Right forelimb (tissue), 1 donor: ENCODE data around the gene CCDC157.
A peak's percentile ranks its signal among the peaks of the same experiment; 100 is the strongest.

Experiments used
- DNase-seq: peaks from one replicate; pipeline ENCODE4 v3.0.0-alpha.2; 2018

Gene CCDC157

DNA sequence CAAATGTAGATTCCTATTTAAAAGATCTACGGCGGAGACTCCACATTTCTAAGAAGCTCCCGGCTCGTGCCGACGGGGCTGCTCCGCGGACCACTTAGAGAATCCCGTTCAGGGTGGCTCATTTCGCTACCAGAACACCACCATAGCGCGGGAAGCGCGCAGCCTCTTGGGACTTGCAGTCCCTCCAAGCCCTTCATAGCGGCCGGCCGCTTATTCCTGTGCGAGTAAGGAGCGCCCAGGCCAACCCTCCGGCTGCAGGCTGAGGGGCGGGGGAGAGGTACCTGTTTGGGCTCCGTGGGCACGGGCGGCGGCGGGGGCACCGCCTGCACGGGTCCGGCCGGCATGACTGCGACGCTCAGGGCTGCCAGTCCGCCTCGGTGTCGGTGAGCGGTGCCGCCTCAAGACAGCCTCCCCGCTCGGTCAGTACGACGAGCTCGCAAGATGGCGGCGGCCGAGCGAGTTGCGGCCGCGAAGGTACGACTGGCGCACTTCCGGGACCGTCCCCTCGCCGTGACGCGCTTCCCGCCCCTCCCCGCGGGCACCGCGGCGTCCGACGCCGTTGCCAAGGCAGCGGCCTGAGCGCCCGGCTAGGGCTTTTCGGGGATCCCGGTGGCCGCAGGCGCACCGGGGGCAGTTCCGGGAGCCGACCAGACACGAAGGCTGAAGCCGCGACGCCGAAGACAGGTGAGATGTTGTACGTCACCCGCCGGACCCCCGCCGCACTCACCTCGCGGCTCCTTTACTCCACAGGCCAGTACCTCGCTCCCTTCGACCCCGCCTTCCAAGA is at the start of gene CCDC157, which contains the start of gene SF3A1:
TSS of gene CCDC157 (plus strand) at position 559 of the 787 bp plus-strand sequence. CDS start 8,994 bp downstream, outside the sequence.
TSS of gene SF3A1 (minus strand) at position 446 of the 787 bp plus-strand sequence. CDS start at position 344, 102 bp downstream.
- DNase-seq, result peak; percentile 93

- DNase-seq, result no peak
These were observed 49.7 kb upstream of the CCDC157 start for GRCh38 chr22:30307041-30307574.

GRCh38 chr22:30308093-30308492 is 48.7 kb upstream of the CCDC157 start:
- no peak for DNase-seq

DNA sequence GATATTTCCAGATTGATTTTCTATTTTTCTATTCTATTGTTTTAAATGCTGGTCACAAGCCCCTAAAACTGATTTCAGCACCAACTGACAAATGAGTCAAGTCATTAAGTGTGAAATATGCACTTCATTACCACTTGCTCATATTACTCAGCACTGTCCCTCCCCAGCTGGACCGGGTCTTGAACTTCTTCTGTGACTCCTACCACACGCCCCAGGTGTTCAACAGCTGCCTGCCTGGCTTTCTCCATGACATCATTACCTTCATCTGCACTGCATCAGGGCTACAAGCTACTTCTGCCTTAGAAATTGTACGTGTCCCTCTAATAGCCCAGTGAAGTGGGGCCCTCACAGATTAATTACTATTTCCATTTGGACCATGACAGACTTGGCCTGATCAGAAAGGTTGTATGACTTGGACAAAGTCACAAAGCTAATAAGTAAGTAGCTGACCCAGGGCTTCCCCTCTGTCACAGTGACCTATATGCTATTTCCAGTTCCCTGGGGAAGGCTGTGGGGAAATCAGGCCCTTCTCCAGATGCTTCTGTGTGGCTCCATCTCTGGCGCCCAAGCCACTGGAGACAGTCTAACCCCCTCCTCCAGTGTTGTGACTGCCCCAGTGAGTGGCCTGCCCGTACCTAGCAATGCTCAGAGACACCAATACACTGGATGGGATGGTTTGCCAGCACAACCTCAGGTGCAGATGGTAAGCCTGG is 48.1 kb upstream of the CCDC157 start:
- DNase-seq, result no peak

DNA sequence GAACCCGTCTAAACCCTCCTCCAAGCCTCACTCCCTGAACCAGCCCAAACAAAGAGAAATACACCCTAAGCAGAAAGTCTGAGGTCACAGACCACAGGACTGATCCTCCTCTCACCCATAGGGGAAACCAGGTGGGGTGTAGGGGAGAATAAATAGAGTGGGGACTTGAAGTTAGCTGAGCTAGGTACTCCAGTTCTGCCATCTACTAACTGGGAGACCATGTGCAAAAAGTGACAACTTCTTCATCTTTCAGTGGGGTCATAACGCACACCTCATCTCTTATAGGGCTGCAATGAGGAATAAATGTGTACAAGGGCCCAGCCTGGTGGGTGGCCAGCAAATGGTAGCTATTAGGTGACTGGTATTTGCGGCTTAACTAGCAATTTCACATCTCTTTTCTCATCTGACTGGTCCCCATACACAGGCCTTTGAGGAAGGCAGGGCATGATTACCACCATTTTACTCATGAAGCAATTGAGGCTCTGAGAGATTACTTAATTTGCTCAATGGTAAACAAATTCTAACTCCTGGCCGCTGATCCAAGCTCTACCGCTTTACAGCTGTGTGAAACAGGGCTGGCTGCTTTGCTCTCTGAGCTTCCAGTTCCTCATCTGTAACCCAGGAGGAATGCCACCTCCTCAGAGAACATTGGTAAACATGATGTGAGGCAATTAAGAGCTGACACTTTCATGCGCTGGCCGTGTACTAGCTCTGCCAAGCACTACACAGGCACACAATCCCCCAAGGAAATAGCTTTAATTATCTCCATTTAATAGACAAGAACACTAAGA is 46.7 kb upstream of the CCDC157 start:
- no peak for DNase-seq

GRCh38 chr22:30310881-30311771 is 45.7 kb upstream of the CCDC157 start:
- DNase-seq, result no peak

GRCh38 chr22:30312053-30312452 is 44.8 kb upstream of the CCDC157 start:
- no peak for DNase-seq

- no peak for DNase-seq
These were observed 43.1 kb upstream of the CCDC157 start for GRCh38 chr22:30313527-30314363.

- DNase-seq, result no peak
These were observed 41.9 kb upstream of the CCDC157 start for GRCh38 chr22:30314915-30315314.

DNA sequence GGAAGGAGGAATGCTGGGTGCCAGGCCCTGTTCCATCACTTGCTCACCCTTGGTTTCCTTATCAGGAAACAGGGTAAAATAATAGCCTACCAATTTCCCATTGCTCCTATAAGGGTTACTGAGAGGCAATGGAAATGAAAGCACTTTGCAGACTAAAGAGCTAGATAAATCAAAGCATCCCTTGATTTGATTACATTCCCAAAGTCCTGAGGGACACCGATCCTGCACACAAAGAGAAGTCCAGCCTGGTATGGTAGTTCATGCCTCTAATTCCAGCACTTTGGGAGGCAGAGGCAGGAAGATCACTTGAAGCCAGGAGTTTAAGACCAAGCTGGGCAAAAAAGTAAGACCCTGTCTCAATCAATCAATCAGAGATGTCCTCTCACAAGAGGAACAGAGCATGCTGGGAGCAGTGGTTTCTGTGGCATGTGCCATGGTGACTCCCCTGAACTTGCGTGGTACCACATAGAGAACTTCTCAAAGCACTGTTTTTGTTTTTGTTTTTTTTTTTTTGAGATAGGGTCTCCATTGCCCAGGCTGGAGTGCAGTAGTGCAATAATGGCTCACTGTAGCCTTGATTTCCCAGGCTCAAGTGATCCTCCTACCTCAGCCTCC is 40.7 kb upstream of the CCDC157 start:
- no peak for DNase-seq

GRCh38 chr22:30317778-30318177 is 39.0 kb upstream of the CCDC157 start:
- no peak for DNase-seq

GRCh38 chr22:30318799-30319419 is 37.9 kb upstream of the CCDC157 start:
- DNase-seq, result no peak

GRCh38 chr22:30320021-30320556 is 36.7 kb upstream of the CCDC157 start:
- DNase-seq, result no peak

GRCh38 chr22:30321461-30321860 is 35.3 kb upstream of the CCDC157 start:
- DNase-seq, result no peak

DNA sequence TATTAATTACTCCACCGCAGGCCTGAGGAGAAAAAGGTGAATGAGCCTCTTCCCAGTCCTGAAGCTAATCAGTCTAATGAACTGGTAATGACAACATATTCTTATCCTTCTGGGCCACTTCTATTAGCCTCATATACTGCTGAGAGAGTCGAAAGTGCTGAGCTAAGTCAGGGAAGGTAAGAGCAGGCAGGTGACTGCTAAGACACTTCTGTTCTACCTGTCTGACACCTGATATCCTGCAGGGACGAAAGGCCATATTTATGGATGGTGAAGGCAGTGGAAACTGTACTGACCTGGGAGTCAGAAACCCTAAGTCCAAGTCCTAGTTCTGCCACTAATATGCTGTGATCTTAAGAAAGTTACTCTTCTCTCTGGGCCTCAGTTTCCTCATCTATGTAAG is 33.6 kb upstream of the CCDC157 start:
- DNase-seq, result no peak

DNA sequence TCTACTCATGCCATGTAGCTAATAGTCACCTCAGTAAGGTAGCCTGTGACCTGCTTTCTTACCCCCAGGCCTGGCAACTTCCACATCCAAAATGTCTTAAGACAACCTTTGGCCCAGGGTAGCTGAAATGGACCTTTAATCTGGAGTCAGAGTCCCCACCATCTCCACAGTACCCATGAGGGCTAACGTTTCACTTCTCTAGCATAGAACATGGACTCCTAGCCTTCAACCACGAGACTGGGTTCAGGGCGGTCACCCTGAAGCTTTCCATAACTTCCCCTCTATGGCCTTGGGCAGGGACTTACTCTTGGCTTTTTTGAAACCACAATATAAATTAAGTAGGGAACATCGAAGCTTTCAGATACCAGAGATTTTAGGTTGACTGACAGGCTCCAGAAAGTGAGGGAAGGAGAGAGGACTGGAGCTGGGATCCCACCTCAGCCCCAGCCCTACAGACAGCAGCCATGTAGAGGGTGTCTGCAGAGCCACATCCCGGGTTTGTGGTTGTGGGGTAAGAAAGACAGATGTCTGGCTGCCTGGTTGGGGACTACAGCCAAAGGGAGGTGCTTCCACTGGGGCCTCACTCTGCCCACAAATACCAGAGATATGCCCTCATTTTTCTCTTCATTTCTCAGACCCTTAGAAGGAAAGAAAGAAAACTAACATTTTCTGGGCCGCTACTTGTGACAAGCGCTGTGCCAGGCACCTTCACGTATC is 32.6 kb upstream of the CCDC157 start:
- DNase-seq, result no peak

- no peak for DNase-seq
These were observed 31.6 kb upstream of the CCDC157 start for GRCh38 chr22:30325065-30325720.

GRCh38 chr22:30325724-30326254 is 31.0 kb upstream of the CCDC157 start:
- DNase-seq, result no peak
